Hematopoietic multipotent progenitor cell treated with erythropoietin and hydrocortisone succinate and interleukin-3 and kit ligand, for 4 days (in vitro differentiated cells): ENCODE measurements around the gene ZC3H18.

ENCODE experiments used
- DNase-seq: peaks from one replicate; pipeline ENCODE4 v3.0.0-alpha.2; 2015

The ZC3H18 gene

DNA sequence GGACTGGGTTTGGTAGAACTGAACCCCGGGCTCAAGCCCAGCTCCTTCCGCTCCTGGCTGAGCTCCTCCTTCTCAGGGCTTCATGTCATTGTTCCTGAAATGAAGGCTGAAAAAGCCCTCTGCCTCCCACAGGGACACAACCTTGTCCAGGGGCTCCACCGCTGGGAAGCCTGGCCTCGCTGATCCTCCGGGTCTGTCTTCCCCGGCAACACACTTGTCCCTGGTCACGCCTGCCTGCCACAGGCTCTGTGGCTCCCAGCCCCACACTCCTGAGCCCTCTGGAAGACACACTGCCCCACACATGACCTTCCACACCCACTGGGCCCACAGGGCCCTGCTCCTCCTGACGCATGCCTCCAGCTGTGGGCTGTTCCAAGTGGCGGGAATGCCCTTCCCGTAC is 18.0 kb upstream of the ZC3H18 start:
- no peak for DNase-seq

- no peak for DNase-seq
These were observed 17.4 kb upstream of the ZC3H18 start for GRCh38 chr16:88552815-88553214.

DNA sequence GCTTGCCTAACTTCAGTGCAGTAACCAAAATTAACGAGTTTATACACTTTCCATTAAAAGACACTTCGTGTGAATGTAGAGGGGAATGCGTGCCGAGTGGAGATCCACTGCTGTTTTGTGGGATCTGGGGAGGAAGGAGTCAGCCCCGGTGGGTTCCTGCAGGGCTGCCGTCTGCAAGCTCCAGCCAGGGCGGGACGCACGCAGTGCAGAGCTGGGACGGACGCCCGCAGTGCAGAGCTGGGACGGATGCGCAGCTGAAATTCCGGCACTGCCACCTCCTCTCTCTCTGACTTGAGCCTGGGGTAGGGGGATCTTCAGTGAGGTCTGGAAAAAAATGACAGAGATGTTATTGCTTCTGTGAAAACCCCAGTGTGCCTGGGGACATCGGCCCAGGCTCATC is 16.5 kb upstream of the ZC3H18 start:
- DNase-seq, result no peak

GRCh38 chr16:88554711-88555264 is 15.4 kb upstream of the ZC3H18 start:
- no peak for DNase-seq

DNA sequence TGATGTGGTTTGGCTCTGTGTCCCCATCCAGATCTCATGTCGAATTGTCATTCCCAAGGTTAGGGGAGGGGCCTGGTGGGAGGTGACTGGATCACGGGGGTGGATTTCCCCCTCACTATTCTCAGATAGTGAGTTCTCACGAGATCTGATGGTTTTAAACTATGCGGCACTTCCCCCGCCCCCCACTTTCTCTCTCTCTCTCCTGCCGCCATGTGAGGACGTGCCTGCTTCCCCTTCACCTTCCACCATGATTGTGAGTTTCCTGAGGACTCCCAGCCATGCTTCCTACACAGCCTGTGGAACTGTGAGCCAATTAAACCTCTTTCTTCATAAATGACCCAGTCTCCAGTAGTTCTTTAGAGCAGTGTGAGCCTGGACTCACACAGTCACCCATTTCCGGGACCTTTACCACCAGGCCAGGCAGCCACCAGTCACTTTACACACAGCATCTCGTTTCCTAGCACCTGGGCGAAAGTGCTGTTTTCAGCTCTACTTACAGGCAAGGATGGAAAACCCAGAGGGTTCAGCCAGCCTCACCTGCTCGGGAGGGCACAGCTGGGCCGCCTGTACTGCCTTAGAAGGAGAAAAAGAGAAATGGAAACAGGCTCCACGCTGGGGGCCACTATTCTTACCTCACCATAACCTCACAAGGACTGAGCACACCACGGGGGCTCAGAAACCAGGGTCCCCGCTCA is 13.8 kb upstream of the ZC3H18 start:
- DNase-seq, result no peak

GRCh38 chr16:88558457-88559442 is 11.5 kb upstream of the ZC3H18 start:
- DNase-seq, result peak; percentile 81

DNA sequence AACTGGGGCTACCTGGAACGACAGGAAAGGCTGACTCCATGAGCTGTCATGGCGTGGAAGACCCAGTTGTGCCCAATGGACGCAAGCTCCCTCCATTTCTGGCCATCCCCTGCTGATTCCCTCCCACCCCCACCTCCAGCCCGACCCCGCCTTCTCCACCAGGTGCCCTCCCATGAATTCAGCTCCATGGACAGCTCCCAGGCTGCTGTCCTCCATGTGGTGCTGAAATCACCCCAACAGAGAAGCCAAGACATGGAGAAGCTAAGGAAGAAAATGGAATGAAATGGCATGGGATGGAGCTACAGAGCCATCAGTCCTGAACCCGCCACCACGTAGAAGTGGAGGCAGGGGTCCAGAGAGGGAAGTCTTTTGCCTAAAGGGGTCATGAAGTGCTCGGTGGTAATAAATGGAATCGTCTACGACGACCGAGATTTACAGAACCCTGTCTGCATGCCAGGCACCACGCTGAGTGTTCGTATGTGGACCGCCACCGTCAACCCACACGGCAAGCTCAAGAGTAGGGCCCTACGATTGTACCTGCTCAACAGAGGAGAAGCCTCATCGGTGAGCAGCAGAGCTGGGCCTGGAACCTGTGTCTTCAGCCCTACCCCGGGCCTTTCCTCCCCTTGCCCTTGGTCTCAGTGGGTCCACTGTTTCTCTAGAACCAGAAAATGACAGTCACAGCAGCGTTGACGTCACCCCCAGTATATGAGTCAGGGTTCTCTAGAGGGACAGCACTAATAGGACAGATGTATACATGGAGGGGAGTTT is 9.3 kb upstream of the ZC3H18 start:
- DNase-seq, result peak; percentile 70

DNA sequence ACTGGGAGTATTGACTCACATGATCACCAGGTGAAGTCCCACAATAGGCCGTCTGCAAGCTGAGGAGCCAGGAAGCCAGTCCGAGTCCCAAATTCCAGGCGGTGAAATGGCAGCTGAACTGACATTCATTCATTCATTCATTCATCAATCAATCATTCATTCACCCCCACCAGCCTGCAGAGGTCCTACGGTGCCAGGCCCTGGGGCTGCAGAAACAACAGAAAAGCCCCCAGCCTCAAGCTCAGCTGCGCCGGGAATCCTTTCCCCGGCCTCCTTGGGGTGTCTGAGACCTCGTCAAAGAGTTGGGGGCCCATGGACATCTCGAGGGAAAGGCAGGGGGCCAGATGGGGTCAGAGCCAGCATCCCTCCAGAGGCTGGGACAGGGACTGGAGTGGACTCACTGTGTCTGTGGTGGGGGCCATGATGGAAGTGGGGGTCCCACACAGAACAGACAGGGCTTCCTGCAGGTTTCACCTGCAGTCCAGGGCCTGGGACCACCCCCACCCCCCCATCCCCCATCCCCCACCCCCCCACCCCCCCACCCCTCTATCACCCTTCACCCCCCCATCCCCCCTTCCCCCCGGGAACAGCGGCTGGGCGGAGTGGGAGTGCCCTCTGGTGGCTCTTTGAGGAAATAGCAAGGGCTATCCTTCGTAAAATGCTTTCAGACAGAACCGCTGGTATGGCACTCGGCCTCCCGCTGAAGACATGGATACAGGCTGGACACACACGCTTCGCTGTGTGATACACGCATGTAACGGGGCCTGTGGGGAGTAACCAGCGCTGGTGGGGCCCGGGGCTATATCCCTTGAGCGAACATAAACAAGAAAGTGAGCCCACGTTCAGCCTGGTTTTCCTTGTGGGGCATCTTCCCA is 8.5 kb upstream of the ZC3H18 start:
- peak; percentile 76 for DNase-seq

- no peak for DNase-seq
These were observed 4.0 kb upstream of the ZC3H18 start for GRCh38 chr16:88566158-88566557.

- DNase-seq, result no peak
These were observed 1.2 kb upstream of the ZC3H18 start for GRCh38 chr16:88568710-88569613.

DNA sequence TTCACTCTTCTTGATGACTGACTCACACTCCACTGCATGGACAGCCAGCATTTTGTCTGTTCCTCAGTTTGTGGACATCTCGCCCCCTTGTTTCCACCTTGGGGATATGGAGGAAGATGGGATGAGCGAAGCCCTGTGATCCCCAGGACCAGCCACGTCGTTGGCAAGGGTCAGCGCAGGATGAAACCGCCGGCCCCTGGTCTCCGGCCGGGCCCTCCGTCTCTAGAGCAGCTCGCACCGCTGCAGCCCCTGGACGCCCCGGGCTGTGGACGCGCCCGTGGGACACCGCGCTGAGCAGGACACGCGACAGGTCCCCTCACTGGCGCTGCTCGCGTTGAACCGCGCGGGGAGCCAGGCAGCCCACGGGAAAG is 604 bp upstream of the ZC3H18 start:
- peak; percentile 39 for DNase-seq

GRCh38 chr16:88570691-88571092 is 489 bp downstream of the ZC3H18 start:
- peak; percentile 69 for DNase-seq

DNA sequence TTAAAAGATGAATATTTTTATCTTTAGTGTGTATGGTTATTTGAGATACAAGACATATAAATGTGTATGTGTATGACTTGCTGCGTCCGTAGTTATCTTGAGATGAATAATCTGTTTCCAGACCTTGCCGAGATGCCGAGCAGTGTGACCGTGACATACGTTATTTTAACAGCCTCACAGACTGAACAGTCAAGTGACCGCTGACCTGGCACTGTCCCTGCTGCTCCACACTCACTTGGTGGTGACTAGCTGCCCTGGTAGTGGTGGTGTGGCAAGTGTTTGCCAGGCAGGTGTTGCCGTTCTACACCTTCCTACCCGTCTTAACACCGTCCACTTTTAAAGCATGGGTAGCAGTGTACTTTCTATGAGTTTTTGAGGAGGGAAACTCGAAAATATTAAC is 5.0 kb downstream of the ZC3H18 start:
- DNase-seq, result no peak

DNA sequence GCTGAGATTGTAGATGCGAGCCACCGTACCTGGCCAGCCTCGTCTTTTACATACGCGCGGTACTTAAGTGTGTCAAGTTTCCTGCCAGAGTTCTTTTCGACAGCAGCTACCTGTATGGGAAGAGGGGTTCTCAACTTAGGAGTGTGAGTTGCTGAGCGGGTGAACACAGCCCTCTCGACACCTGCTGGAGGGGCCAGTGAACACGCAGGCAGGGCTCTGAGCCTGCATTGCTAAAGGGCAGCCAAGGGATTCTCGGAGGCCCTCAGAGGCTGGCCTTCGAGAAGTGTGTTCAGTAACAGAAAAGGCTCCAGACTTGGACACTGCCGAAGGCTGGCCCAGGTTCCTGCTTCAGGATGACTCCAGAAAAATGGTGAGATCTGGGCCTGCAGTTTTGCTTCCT is 6.1 kb downstream of the ZC3H18 start:
- DNase-seq, result no peak

- DNase-seq, result no peak
These were observed 7.0 kb downstream of the ZC3H18 start for GRCh38 chr16:88577166-88577565.

GRCh38 chr16:88578446-88579313 is 8.5 kb downstream of the ZC3H18 start:
- DNase-seq, result no peak

- DNase-seq, result no peak
These were observed 10.2 kb downstream of the ZC3H18 start for GRCh38 chr16:88580371-88580770.

DNA sequence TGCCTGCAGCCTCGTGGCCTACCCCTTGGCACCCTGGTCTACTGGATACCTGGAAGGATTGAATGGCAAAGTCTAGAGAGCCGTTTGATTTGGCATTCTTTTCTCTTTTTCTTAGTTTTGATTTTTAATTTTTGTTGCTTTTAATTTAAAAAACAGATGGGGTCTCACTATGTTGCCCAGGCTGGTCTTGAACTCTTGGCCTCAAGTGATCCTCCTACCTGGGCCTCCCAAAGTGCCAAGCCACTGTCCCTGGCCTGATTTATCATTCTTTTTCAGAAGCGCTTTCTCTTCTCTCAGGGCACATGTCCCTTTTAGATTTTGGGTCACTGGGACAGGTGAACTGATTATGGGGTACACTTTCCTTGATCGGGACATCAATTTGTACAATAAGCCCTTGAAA is 10.8 kb downstream of the ZC3H18 start:
- no peak for DNase-seq

GRCh38 chr16:88582912-88583575 is 12.8 kb downstream of the ZC3H18 start:
- no peak for DNase-seq
